HG03460 (cell line): ENCODE results near the gene EYA3.

ENCODE experiments used
- ATAC-seq: cut with Tn5 transposase; IDR thresholded peaks from one replicate; pipeline ENCODE4 v1.9.1; 2021; ENCODE audit not compliant: unreplicated experiment

The EYA3 gene

DNA sequence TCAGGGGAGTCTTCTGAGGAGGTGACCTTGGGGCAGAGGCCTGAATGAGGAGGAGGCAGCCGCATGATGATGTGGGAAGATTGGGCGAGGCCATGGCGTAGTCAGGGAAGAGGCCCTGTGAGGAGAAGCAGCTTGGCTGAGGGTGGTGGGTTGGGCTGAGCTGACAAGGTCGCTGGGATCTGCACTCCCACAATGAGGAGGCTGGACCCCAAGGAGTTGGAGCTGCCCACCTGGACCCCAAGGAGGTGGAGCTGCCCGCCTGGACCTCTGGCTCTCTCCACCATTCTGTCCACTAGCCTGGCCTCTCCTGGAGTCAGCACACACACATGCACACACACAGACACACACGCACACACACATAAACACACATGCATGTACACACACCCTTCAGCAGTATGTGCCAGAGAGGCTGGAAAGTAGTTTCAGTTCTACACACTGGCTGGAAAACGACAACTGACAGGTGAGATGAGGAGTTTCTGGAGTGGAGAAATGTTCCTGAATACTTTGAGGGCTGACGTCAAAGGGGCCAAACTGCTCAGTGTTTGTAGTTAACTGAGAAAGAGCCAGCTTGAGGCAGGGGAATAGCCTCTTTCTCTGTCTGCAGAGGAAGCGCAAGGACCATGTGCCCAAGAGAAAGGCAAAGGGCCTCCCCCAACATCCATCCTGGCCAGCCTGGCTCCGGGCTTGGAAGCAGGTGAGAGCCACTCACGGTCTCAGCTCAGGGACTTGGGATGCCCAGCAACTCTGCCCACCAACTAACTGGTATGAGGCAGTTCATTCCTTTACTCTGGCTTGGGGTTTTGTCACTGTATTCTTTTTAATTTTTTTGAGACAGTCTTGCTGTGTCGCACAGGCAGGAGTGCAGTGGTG is 146.5 kb downstream of the EYA3 start:
- ATAC-seq, result no peak

DNA sequence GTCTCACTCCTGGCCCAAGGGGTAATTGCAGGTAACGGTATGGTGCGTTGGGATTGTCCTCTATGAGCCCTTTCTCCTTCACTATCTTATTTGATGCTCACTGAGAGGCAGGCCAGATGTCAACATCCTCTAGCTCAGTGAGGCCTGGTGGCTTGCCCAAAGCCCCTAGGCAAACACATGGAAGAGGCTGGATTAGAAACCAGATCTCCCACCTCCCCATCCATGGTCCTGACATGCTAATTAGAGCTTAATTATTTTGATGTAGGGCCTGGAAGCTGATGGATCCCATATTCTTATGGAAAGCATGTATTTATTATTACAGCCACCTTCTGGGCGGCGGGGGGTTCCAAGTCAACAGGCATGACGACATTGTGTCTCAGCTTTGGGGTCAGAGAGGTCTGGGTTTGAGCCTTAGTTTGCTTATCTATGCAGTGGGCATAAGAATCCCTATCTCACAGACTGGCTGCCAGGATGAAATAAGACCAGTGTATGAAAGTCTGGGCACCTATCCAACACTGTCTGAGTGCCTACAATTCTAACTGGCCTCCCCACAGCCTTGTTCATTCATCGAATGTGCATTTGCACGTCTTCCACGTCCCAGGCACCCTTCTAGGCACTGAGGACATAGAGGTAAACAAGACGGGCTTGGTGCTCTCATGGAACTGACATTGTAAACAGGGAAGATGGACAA is 147.4 kb downstream of the EYA3 start:
- ATAC-seq, result no peak

DNA sequence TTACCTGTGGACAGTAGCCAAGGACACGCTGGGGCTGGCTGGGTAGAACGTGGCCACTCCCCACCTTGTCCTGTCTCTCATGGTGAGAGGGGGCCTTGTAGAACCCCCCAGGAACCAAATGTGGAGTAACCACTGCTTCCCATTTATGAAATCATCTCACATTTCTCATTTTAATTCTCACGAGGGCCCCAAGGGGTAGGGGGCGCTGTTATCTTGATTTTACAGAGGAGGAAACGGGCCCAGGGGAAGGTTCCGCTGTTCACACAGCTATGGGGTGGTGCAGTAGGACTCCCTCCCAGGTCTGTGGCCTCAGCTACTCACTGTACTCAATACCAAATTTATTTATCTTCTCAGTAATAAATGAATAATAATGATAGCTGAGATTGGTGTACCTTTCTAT is 148.1 kb downstream of the EYA3 start:
- ATAC-seq, result no peak

DNA sequence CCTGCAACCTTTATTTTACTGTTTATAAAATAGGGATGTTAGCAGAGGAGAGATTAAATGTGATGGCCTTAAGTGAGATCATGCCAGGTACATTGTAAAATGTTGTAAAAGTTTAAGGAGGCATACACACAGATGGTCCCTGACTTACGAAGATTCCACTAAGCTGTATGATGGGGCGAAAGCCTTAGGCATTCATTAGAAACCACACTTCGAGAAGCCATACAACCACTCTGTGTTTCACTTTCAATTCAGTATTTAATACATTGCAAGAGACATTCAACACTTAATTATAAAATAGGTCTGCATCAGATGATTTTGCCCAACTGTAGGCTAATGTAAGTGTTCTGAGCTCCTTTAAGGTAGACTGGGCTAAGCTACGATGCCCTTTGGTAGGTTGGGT is 149.9 kb downstream of the EYA3 start:
- ATAC-seq, result no peak

DNA sequence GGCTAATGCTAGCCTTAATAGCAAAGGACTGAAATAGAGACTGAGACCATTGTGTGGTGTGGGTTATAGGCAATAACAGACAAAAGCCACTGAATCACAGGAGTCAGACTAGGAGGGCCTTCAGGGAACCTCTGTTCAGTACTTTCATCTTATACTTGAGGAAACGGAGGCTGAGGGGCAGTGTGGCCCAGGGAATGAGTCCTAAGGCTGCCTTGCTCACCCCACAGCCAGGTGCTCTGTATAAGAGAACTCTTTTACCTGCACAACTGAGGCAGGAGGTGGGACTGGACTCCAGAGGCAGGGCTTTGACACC is 150.9 kb downstream of the EYA3 start:
- ATAC-seq, result no peak

DNA sequence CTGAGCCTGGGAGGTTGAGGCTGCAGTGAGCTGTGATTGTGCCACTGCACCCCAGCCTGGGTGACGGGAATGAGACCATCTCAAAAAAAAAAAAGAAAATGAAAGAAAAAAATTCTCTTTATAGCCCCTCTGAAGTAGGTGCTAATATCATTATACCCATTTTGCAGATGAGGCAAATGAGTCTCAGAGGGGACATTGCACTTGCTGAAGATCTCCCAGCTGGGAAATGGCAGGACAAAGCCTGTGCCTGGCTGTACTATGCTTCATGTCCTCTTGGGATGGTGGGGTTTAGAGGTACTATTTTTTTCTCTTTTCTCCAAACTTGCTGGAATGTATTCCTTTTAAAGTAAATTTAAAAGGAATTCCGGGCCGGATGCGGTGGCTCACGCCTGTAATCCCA is 152.0 kb downstream of the EYA3 start:
- ATAC-seq, result no peak

DNA sequence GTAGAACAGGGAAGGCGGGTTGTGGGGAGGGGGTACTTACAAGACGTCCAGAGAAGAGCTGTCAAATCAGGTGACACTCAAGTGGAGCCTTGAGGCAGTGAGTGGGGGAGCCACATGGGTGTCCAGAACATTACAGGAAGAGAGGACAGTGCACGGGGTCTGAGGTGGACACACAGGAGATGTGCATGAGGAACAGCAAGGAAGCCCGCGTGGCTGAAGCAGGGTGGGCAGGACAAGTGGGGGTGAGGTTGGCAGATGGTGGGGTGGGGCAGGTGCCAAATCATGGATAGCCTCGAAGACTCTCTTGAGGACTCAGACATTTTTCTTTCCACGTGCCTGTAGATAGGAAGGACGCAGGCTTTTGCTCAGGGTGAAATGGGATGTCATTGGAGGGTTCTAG is 152.7 kb downstream of the EYA3 start:
- no peak for ATAC-seq

DNA sequence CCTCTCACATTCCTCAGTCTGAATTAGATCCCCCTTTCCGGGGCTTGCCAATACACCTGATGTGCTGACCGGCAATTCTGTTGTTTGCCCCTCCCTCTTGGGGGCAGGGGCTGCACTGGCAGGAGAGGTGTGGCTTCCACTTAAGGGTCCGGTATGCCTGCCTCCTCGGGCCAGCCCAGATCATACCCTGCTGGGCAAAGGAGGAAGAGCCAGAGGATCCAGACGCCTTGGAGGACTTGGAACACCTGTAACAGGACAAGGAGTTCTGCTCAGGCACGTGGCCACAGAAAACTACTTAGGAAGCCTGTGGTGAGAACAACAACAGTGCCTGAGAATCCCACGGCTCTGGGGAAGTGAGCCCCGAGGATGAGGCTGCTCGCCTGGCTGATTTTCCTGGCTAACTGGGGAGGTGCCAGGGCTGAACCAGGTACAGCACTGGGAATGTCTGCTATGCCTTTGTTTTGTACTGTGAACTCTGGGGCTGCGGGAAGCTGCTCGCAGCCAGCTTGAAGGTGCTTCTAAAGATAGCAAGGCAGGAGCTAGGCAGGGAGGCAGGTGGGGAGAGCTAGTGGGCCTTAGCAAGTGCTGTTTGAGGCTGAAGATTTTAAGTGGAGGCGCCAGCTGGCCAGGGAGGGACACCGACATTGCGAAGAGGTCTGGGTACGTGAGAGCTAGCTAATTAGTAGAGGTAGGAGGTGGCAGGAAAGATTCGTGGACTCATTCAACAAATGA is 153.4 kb downstream of the EYA3 start, which contains the start of gene SMPDL3B:
TSS of gene SMPDL3B (plus strand) at position 183 of the 732 bp plus-strand sequence. CDS start at position 367, 184 bp downstream.
- no peak for ATAC-seq

DNA sequence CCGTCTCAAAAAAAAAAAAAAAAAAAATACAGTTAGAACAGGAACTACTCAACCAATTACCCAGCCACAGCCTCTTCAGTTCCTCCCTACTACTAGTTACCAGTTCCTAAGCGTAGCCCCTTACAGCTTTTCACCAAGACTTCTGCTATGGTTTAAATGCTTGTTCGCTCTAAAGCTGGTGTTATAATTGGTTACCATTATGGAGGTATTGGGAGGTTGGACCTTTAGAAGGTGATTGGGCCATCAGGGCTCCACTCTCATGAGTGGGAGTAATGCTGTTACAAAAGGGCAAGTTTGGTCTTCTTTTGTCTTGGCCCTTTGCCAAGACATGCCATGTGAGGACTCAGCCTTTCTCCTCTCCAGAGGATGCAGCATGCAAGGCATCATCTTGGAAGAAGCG is 156.7 kb downstream of the EYA3 start:
- no peak for ATAC-seq

DNA sequence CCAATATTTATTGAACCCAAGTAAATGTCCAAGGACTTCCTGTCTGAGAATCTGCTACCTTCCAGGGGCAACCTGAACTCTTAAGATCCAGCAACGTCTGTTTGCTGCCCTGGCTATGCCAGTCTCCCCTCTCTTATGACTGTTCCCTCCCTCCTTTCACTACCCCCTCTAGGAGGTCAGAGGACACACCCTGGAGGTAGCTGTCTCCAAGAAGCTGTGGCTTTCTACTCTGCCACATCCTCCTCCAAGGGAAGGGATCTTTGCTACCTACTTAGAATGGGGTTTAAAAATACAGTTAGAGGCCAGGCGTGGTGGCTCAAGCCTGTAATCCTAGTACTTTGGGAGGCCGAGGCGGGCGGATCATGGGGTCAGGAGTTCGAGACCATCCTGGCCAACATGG is 157.2 kb downstream of the EYA3 start:
- no peak for ATAC-seq

DNA sequence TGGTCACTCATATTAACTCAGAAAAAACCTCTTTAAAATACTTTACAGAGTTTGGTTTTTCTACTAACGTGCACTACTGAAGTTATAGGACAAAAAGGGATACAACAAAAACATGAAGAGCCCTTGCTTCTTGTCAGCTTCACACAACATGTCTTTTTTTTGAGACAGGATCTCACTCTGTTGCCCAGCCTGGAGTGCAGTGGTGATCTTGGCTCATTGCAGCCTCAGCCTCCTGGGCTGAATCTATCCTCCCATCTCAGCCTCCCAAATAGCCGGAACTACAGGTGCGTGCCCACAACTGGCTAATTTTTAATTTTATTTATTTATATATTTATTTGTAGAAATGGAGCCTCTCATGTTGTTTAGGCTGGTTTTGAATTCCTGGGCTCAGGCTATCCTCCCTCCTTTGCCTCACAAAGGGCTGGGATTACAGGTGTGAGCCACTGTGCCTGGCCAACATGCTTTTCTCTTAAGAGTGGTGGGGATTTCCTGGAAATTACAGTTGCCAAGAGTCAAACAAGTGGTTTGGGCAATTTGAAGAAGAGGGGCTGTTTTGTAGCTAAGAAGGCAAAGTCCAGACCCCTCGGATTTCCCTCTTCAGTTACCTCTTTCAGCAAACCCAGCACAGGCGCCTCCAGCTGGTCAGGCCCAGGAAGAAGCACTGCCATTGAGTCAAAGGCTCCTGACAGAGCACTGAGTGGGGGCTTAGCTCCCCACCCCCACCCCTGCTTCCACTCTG is 160.0 kb downstream of the EYA3 start:
- ATAC-seq, result no peak

DNA sequence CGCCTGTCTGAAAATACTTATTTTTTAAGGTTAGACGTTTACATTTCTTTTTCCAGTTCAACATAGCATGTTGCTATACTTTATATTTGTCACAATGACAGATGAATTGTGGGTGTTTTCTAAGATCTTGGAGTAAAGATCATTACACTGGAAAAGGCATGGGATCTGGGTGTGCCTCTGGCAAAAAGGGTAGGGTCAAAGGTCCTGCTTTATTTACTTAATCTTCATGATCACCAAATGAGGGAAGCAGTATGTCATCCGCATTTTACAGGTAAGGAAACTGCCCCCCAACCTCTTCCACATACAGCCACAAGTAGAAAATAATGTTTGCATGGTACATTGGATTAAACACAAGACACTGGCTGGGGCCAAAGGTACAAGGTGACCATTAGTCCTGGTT is 166.1 kb downstream of the EYA3 start:
- no peak for ATAC-seq
